GM18951 (cell line): ENCODE data around the gene COL5A3.
"Not testable (repeated sequence)": the region's sequence is repeated elsewhere in the genome, so short reads cannot be mapped to it uniquely, and the experiment has no call there.

Experiments used
- POLR2A ChIP-seq: IDR thresholded peaks from 4 replicates; pipeline ENCODE4 v1.6.1; 2011; ENCODE audit warnings: mild to moderate bottlenecking; ENCODE audit not compliant: insufficient read length, insufficient read depth; ENCODE audit errors: extremely low read depth
- in situ Hi-C: fragments of 300-500 bp; cut with MboI; formaldehyde crosslinking; loops from one replicate; pipeline ENCODE4 v1.12.0; 2022; ENCODE audit warnings: low sequenced_read_pairs, mixed read lengths, inconsistent platforms; ENCODE audit not compliant: unreplicated experiment

Gene COL5A3

GRCh38 chr19:10010247-10010691 is at the start of gene COL5A3:
Gene COL5A3, minus strand, starts transcription at chr19:10010504. Its CDS starts 119 bp downstream, at chr19:10010385.
- in situ Hi-C loops: no loop called here
- TF ChIP-seq POLR2A: no peak

GRCh38 chr19:10052602-10053360 is 42.5 kb upstream of the COL5A3 start:
- in situ Hi-C loops: no loop called here
- TF ChIP-seq POLR2A: no peak

- no peak for TF ChIP-seq POLR2A
- in situ Hi-C loops: no loop called here
Observed at GRCh38 chr19:10049626-10050025, 39.3 kb upstream of the COL5A3 start.

- in situ Hi-C loops: no loop called here
- TF ChIP-seq POLR2A: no peak
Observed at GRCh38 chr19:10045371-10045770, 35.1 kb upstream of the COL5A3 start.

GRCh38 chr19:10044390-10044789 is 34.1 kb upstream of the COL5A3 start:
- no peak for TF ChIP-seq POLR2A
- in situ Hi-C loops: no loop called here

- no peak for TF ChIP-seq POLR2A
- in situ Hi-C loops: no loop called here
Observed at GRCh38 chr19:10043286-10043927, 33.1 kb upstream of the COL5A3 start.

GRCh38 chr19:10037809-10038208 is 27.5 kb upstream of the COL5A3 start:
- in situ Hi-C loops: no loop called here
- TF ChIP-seq POLR2A: no peak

- TF ChIP-seq POLR2A: no peak
- in situ Hi-C loops: no loop called here
Observed at GRCh38 chr19:10037367-10037766, 27.1 kb upstream of the COL5A3 start.

- TF ChIP-seq POLR2A: no peak
- in situ Hi-C loops: no loop called here
Observed at GRCh38 chr19:10036601-10037071, 26.3 kb upstream of the COL5A3 start.

GRCh38 chr19:10033614-10034013 is 23.3 kb upstream of the COL5A3 start:
- in situ Hi-C loops: no loop called here
- TF ChIP-seq POLR2A: no peak

- in situ Hi-C loops: loop anchor here (5.0 kb wide), 1 partner anchor 90 kb away; the partner anchor contains the start of gene OLFM2
- TF ChIP-seq POLR2A: no peak
Observed at GRCh38 chr19:10027158-10027997, 17.1 kb upstream of the COL5A3 start.

- TF ChIP-seq POLR2A: no peak
- in situ Hi-C loops: loop anchor here (5.0 kb wide), 1 partner anchor 89 kb away; the partner anchor contains the start of gene OLFM2
Observed at GRCh38 chr19:10026744-10027143, 16.4 kb upstream of the COL5A3 start.

GRCh38 chr19:10023096-10023495 is 12.8 kb upstream of the COL5A3 start:
- in situ Hi-C loops: not testable (repeated sequence)

GRCh38 chr19:10021863-10022262 is 11.6 kb upstream of the COL5A3 start:
- in situ Hi-C loops: no loop called here

More at GRCh38 chr19:10021863-10022262, 11.6 kb upstream of the COL5A3 start:
- TF ChIP-seq POLR2A: no peak
